GM23338 (cell line): Measurements from ENCODE around the gene NRP1. TPM values are rescaled to one million over a fixed set of nuclear protein-coding genes. Genes with fewer than 3 reads are reported as not detected.

Experiments
- ATAC-seq: fragments of 200-7000 bp; cut with Tn5 transposase; 3 replicates; pipeline ENCODE4 v1.9.1; 2020
- DNase-seq: peaks from one replicate; pipeline ENCODE4 v3.0.0-alpha.2; 2015; ENCODE audit warnings: low spot score
- H2AFZ ChIP-seq: fragments of 200-600 bp; sonication (generic); 2 replicates; pipeline ENCODE4 v1.8.0; 2016; ENCODE audit warnings: antibody characterized with exemption, mild to moderate bottlenecking, moderate library complexity
- H3F3A ChIP-seq: fragments of 200-600 bp; sonication (generic); replicated peaks from 2 replicates; pipeline ENCODE4 v1.8.0; 2017; ENCODE audit warnings: antibody characterized with exemption, mixed run types, low read depth
- H3K27ac ChIP-seq: fragments of 200-600 bp; sonication (generic); 2 replicates; pipeline ENCODE4 v1.6.1; 2016; ENCODE audit warnings: low read depth
- H3K27me3 ChIP-seq: fragments of 200-600 bp; sonication (generic); 2 replicates; pipeline ENCODE4 v1.8.0; 2016; ENCODE audit warnings: mild to moderate bottlenecking, mixed run types, moderate library complexity; ENCODE audit not compliant: insufficient read depth
- H3K36me3 ChIP-seq: fragments of 200-600 bp; sonication (generic); 2 replicates; pipeline ENCODE4 v1.8.0; 2016; ENCODE audit warnings: mild to moderate bottlenecking; ENCODE audit not compliant: insufficient read depth
- H3K4me1 ChIP-seq: fragments of 200-600 bp; sonication (generic); 2 replicates; pipeline ENCODE4 v1.8.0; 2016; ENCODE audit warnings: mild to moderate bottlenecking, moderate library complexity; ENCODE audit not compliant: insufficient read depth
- H3K4me2 ChIP-seq: fragments of 200-600 bp; sonication (generic); 2 replicates; pipeline ENCODE4 v1.7.1; 2017; ENCODE audit warnings: mixed run types
- H3K4me3 ChIP-seq: fragments of 200-600 bp; sonication (generic); 2 replicates; pipeline ENCODE4 v1.6.1; 2016; ENCODE audit warnings: mixed run types
- H3K79me2 ChIP-seq: fragments of 200-600 bp; sonication (generic); replicated peaks from 2 replicates; pipeline ENCODE4 v1.8.0; 2017; ENCODE audit warnings: mild to moderate bottlenecking; ENCODE audit not compliant: insufficient read depth
- H3K9me2 ChIP-seq: fragments of 200-600 bp; sonication (generic); 2 replicates; pipeline ENCODE4 v1.8.0; 2017; ENCODE audit not compliant: insufficient read depth
- H4K20me1 ChIP-seq: fragments of 200-600 bp; sonication (generic); replicated peaks from 2 replicates; pipeline ENCODE4 v1.8.0; 2017; ENCODE audit warnings: mild to moderate bottlenecking; ENCODE audit not compliant: insufficient read depth
- H3K27ac Mint-ChIP-seq: 2 replicates; pipeline ENCODE4 v1.8.0; 2020; ENCODE audit warnings: inconsistent platforms, mild to moderate bottlenecking, moderate library complexity, mixed read lengths
- H3K27me3 Mint-ChIP-seq: 3 replicates; pipeline ENCODE4 v1.8.0; 2022; ENCODE audit warnings: low read depth, mild to moderate bottlenecking, moderate library complexity, mixed read lengths, inconsistent platforms; ENCODE audit not compliant: insufficient read depth, poor library complexity
- H3K36me3 Mint-ChIP-seq: 3 replicates; pipeline ENCODE4 v1.8.0; 2021; ENCODE audit warnings: low read depth, mild to moderate bottlenecking, inconsistent platforms, moderate library complexity, mixed read lengths
- H3K4me1 Mint-ChIP-seq: 3 replicates; pipeline ENCODE4 v1.8.0; 2020; ENCODE audit warnings: mild to moderate bottlenecking, inconsistent platforms, mixed read lengths
- H3K4me3 Mint-ChIP-seq: 3 replicates; pipeline ENCODE4 v1.8.0; 2021; ENCODE audit warnings: moderate library complexity, mild to moderate bottlenecking, inconsistent platforms, mixed read lengths
- H3K9me3 Mint-ChIP-seq: 3 replicates; pipeline ENCODE4 v1.8.0; 2020; ENCODE audit warnings: moderate library complexity, mild to moderate bottlenecking, inconsistent platforms, mixed read lengths
- CREB1 ChIP-seq: fragments of 250-450 bp; sonication (Bioruptor Pico); IDR thresholded peaks from 2 replicates; pipeline ENCODE4 v1.5.0; 2020; ENCODE audit warnings: low read depth, mild to moderate bottlenecking, moderate library complexity
- EZH2 ChIP-seq: fragments of 200-600 bp; sonication (generic); IDR thresholded peaks from one replicate; pipeline ENCODE4 v1.8.0; 2017; ENCODE audit warnings: antibody characterized with exemption, mild to moderate bottlenecking, low read depth; ENCODE audit not compliant: unreplicated experiment
- JUNB ChIP-seq: IDR thresholded peaks from one replicate; pipeline ENCODE4 v1.6.1; 2016; ENCODE audit warnings: antibody characterized with exemption; ENCODE audit not compliant: unreplicated experiment
- POLR2AphosphoS5 ChIP-seq: IDR thresholded peaks from 2 replicates; pipeline ENCODE4 v1.6.1; 2016; ENCODE audit warnings: antibody characterized with exemption, low read depth
- REST ChIP-seq: IDR thresholded peaks from one replicate; pipeline ENCODE4 v1.6.1; 2018; ENCODE audit warnings: antibody characterized with exemption; ENCODE audit not compliant: unreplicated experiment
- ZNF114 ChIP-seq: fragments of 250-450 bp; sonication (Bioruptor Pico); IDR thresholded peaks from 2 replicates; pipeline ENCODE4 v1.5.0; 2020; ENCODE audit warnings: mild to moderate bottlenecking, moderate library complexity
- ZNF331 ChIP-seq: fragments of 250-450 bp; sonication (Bioruptor Pico); IDR thresholded peaks from 2 replicates; pipeline ENCODE4 v1.5.0; 2020; ENCODE audit warnings: low read depth, mild to moderate bottlenecking, moderate library complexity
- ZNF462 ChIP-seq: fragments of 250-450 bp; sonication (Bioruptor Pico); IDR thresholded peaks from 2 replicates; pipeline ENCODE4 v1.5.0; 2020; ENCODE audit warnings: mild to moderate bottlenecking, moderate library complexity
- polyA plus RNA-seq: library from polyadenylated mRNA; unstranded; fragments of >200 nt; fragmentation: Nextera tagmentation; extraction: Ambion mirVana; gene quantifications from 2 replicates; pipeline ENCODE4 v1.2.1, GENCODE V29; 2016
- total RNA-seq: library from RNA; depleted of rRNA; stranded (reverse); fragments of >200 nt; shearing (Covaris generic); gene quantifications from 2 replicates; pipeline ENCODE4 v1.2.3, GENCODE V29; 2014

NRP1 gene
- total and polyA plus RNA-seq, 2 experiments from 2014 or later = 2.9 to 3.5 TPM

DNA sequence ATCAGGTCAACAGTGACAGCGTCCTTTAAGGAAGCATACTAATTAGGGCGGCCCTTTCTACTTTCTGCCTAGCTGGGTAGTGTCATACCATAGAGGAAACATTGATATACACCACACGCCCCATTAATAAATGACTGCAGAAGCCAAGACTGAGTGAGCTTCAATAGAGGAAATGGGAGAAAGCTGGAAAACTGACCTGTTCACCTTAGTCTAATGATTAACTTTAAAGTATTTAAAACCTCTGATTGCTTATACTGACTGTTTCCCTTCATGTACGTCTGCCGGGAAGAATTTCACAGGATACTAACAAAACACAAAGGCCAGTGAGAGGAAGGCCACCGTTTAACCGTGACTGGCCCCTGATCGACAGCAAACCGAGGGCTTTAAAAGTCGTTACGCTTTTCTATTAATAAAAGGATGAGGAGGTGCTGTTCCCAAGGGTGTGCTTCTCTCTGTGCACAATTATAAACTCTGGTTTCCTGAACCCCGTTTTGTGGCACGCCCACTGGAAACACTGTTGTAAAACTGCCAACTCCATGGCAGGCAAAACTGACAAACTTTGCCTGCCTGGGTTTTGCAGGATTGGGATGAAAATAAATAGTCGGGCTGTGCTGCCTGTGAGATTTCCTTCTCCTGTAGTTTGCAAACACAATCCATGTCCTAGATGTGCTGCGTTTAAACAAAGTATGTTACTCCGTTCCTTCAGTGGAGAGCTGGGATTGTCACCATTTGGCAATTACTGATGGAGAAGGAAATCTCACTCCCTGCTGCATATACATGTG is 137.6 kb downstream of the NRP1 start:
- TF ChIP-seq POLR2AphosphoS5 (no peak), ZNF114 (no peak), EZH2 (no peak)
- Mint-ChIP-seq H3K36me3 (no peaks in the 10 kb centered on the region), H3K4me1 (peaks cover 11% of the 10 kb centered on the region; the same call in 2 of the 3 replicates), H3K9me3 (no peaks in the 10 kb centered on the region), H3K4me3 (no peak overlapping the region), H3K27me3 (no peaks in the 10 kb centered on the region), H3K27ac (no peak overlapping the region)
- Histone ChIP-seq H3K36me3 (no peaks in the 10 kb centered on the region), H3K79me2 (no peaks in the 10 kb centered on the region), H3K4me3 (no peak overlapping the region), H3K4me2 (no peak overlapping the region), H3K9me2 (peaks cover 3% of the 10 kb centered on the region; the same call in 1 of the 2 replicates), H2AFZ (no peak overlapping the region), H3K27me3 (no peaks in the 10 kb centered on the region), H3K4me1 (no peaks in the 10 kb centered on the region; the same call in 1 of the 2 replicates), H3F3A (no peaks in the 10 kb centered on the region), H4K20me1 (no peaks in the 10 kb centered on the region), H3K27ac (no peak overlapping the region)
- DNase-seq = no peak
- ATAC-seq = no peak

DNA sequence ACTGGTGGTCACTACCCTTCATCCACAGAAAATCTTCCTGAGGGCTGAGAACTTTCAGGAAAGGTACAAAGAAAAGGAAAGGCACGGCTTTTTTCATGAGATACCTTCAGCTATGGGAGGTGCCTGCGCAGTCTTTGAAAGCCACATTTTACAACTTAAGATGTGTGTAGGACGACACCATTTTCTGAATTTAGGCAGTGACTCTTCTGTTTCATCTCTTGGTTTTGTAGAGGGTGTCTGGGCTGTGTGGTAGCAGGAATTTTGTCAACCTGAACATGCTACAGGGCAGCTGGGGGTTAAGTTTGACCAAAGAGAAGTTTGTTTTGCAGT is 138.1 kb downstream of the NRP1 start:
- ATAC-seq (no peak), DNase-seq (no peak)
- Histone ChIP-seq H4K20me1 (no peaks in the 10 kb centered on the region), H3K9me2 (peaks cover 3% of the 10 kb centered on the region; the same call in 1 of the 2 replicates), H3K4me1 (no peaks in the 10 kb centered on the region; the same call in 1 of the 2 replicates), H2AFZ (no peak overlapping the region), H3K79me2 (no peaks in the 10 kb centered on the region), H3K4me2 (no peak overlapping the region), H3K27me3 (no peaks in the 10 kb centered on the region), H3K27ac (no peak overlapping the region), H3K36me3 (no peaks in the 10 kb centered on the region), H3K4me3 (no peak overlapping the region), H3F3A (no peaks in the 10 kb centered on the region)
- Mint-ChIP-seq H3K27ac (no peak overlapping the region), H3K4me3 (no peak overlapping the region), H3K36me3 (no peaks in the 10 kb centered on the region), H3K4me1 (peaks cover 6% of the 10 kb centered on the region; the same call in 2 of the 3 replicates), H3K9me3 (no peaks in the 10 kb centered on the region), H3K27me3 (no peaks in the 10 kb centered on the region)
- TF ChIP-seq ZNF462 (CRISPR knock-in tag) = no peak
- no peak for TF ChIP-seq ZNF114
- no peak for TF ChIP-seq CREB1 (CRISPR knock-in tag)
- no peak for TF ChIP-seq POLR2AphosphoS5
- no peak for TF ChIP-seq JUNB
- TF ChIP-seq ZNF331 (CRISPR knock-in tag) = no peak
- no peak for TF ChIP-seq REST
